Skin of body (tissue), 2 donors: ENCODE results near the gene KLHL33. TPM values are rescaled to one million over a fixed set of nuclear protein-coding genes. Genes with fewer than 3 reads are reported as not detected.

Source experiments
- small RNA-seq: library from RNA; depleted of rRNA; stranded (forward); fragments of <200 nt; gene quantifications from one replicate; pipeline ENCODE3, GENCODE V24; 2014; ENCODE audit warnings: low replicate concordance
- total RNA-seq: library from RNA; depleted of rRNA; stranded (reverse); fragments of >200 nt; gene quantifications from one replicate; pipeline ENCODE4 v1.2.3, GENCODE V29; 2014

KLHL33 gene
- total RNA-seq, 1 donor from 2014 or later, result 0.30 TPM

Small RNA genes lying within 50 kb of the gene (small RNA-seq; reads per million reads assigned to genes)
- gene RNA5SP382, result 0.12 reads per million

Other genes with a start within 250 kb of the KLHL33 start
- not detected for gene OR11G2, start 245.3 kb downstream of the KLHL33 start, total RNA-seq
- not detected for gene OR11H6, start 212.5 kb downstream of the KLHL33 start, total RNA-seq
- not detected for gene OR11H7, start 207.2 kb downstream of the KLHL33 start, total RNA-seq
- gene OR11H4, start 196.9 kb downstream of the KLHL33 start, total RNA-seq, result not detected
- gene TTC5, start 130.2 kb downstream of the KLHL33 start, total RNA-seq, result 17.7 TPM
- 59.9 TPM for gene CCNB1IP1, start 102.9 kb downstream of the KLHL33 start, total RNA-seq
- 17.0 TPM for gene PARP2, start 92.5 kb downstream of the KLHL33 start, total RNA-seq
- 14.7 TPM for gene TEP1, start 22.7 kb downstream of the KLHL33 start, total RNA-seq
- gene OSGEP, start 18.6 kb upstream of the KLHL33 start, total RNA-seq, result 33.6 TPM
- gene APEX1, start 19.1 kb upstream of the KLHL33 start, total RNA-seq, result 60.7 TPM
- gene PIP4P1, start 25.3 kb upstream of the KLHL33 start, total RNA-seq, result 17.6 TPM
- 24.4 TPM for gene PNP, start 33.2 kb upstream of the KLHL33 start, total RNA-seq
- not detected for gene RNASE10, start 69.4 kb upstream of the KLHL33 start, total RNA-seq
- not detected for gene RNASE9, start 124.9 kb upstream of the KLHL33 start, total RNA-seq
- not detected for gene RNASE11, start 151.8 kb upstream of the KLHL33 start, total RNA-seq
- not detected for gene RNASE12, start 155.2 kb upstream of the KLHL33 start, total RNA-seq
- not detected for gene OR6S1, start 205.5 kb upstream of the KLHL33 start, total RNA-seq
- 31.1 TPM for gene RNASE4, start 248.4 kb upstream of the KLHL33 start, total RNA-seq